Natural killer cell treated with Interleukin-12 subunit alpha and Interleukin-12 subunit beta and Interleukin-15 and Interleukin-18, amount 100 ng/mL, for 72 hours (primary cell): Measurements from ENCODE around the gene C6. TPM values are rescaled to one million over a fixed set of nuclear protein-coding genes. Genes with fewer than 3 reads are reported as not detected.

Experiments
- ATAC-seq, 2 donors: fragments of 150-1000 bp; cut with Tn5 transposase in 1 of 2; sonication (Bioruptor Pico), chemical (Tn5 transposase) in 1 of 2; 2 replicates each; pipeline ENCODE4 v1.10.0; 2021
- DNase-seq: peaks from one replicate; pipeline ENCODE4 v3.0.0; 2022; ENCODE audit warnings: low spot score
- H3K27ac Mint-ChIP-seq, 2 donors: 1 replicate in 1 of 2; 2 replicates in 1 of 2; pipeline ENCODE4 v1.8.0; 2022; ENCODE audit warnings: mixed read lengths in 2 of 2, mild to moderate bottlenecking in 1 of 2, moderate library complexity in 1 of 2
- H3K27me3 Mint-ChIP-seq, 2 donors: 1 replicate in 1 of 2; 2 replicates in 1 of 2; pipeline ENCODE4 v1.8.0; 2022; ENCODE audit warnings: mixed read lengths in 2 of 2
- H3K36me3 Mint-ChIP-seq: one replicate; pipeline ENCODE4 v1.8.0; 2022; ENCODE audit warnings: mixed read lengths
- H3K4me1 Mint-ChIP-seq, 2 donors: 1 replicate in 1 of 2; 2 replicates in 1 of 2; pipeline ENCODE4 v1.8.0; 2022; ENCODE audit warnings: low read depth in 2 of 2, mixed read lengths in 2 of 2, mild to moderate bottlenecking in 1 of 2
- H3K4me3 Mint-ChIP-seq: one replicate; pipeline ENCODE4 v1.8.0; 2022; ENCODE audit warnings: mixed read lengths
- H3K9me3 Mint-ChIP-seq: 2 replicates; pipeline ENCODE4 v1.8.0; 2022; ENCODE audit warnings: mixed read lengths
- total RNA-seq, 2 donors: library from RNA; stranded (reverse); gene quantifications; one replicate each; pipeline ENCODE4 v1.2.3, GENCODE V29; 2022

The C6 gene
- total RNA-seq, 2 donors from 2014 or later: not detected

DNA sequence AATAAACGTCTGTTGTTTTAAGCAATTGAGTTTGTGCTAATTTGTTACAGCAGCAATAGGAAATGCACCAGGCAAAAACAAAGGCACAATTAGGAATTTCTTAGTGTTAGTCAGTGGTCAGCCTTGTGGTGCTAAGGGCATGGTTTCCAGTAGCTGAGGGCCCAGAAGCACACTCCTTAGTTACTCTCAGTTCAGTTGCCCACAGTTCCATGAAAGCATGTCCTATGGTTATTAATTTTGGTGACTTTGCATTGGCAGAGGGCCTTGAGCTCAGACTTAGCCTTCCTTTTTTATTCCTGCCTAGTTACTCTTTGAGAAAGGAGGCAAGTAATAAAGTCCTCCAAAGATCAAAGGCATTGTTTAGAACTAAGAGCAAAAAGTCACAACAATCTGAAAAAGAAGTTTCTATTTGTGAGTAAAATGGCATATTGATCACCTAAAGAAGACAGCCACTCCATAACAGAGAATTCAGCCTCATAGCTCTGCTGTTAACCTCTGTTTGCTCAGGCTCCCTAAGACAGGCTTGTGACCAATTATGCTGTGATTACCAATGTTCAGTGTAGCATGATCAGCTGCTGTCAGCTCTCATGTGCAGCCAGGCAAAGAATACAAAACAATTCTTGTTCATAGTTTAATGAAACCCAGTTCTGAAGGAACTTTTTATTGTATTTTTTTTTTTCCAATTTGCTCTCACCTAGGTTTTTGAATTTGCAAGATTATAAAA is 85.2 kb downstream of the C6 start:
- no peaks in the 10 kb centered on the region for H3K4me1 Mint-ChIP-seq
- peaks cover 11% of the 10 kb centered on the region for H3K9me3 Mint-ChIP-seq
- no peaks in the 10 kb centered on the region for H3K36me3 Mint-ChIP-seq
- ATAC-seq: no peak
- no peak overlapping the region for H3K27ac Mint-ChIP-seq
- no peak for DNase-seq
- H3K27me3 Mint-ChIP-seq: no peaks in the 10 kb centered on the region
- no peak overlapping the region for H3K4me3 Mint-ChIP-seq

- Mint-ChIP-seq H3K27me3 (no peaks in the 10 kb centered on the region), H3K4me1 (no peaks in the 10 kb centered on the region), H3K36me3 (no peaks in the 10 kb centered on the region), H3K27ac (no peak overlapping the region), H3K4me3 (no peak overlapping the region), H3K9me3 (peaks cover 4% of the 10 kb centered on the region)
- no peak for ATAC-seq
- no peak for DNase-seq
Measured at GRCh38 chr5:41122459-41122858, 90.9 kb downstream of the C6 start.

- no peaks in the 10 kb centered on the region for H3K27me3 Mint-ChIP-seq
- no peak for DNase-seq
- ATAC-seq: peak in 1 of 2 donors; percentile 36
- H3K27ac Mint-ChIP-seq: no peak overlapping the region
- peaks cover 4% of the 10 kb centered on the region for H3K9me3 Mint-ChIP-seq
- H3K36me3 Mint-ChIP-seq: no peaks in the 10 kb centered on the region
- no peak overlapping the region for H3K4me3 Mint-ChIP-seq
- H3K4me1 Mint-ChIP-seq: no peaks in the 10 kb centered on the region
Measured at GRCh38 chr5:41120600-41120999, 92.7 kb downstream of the C6 start.

DNA sequence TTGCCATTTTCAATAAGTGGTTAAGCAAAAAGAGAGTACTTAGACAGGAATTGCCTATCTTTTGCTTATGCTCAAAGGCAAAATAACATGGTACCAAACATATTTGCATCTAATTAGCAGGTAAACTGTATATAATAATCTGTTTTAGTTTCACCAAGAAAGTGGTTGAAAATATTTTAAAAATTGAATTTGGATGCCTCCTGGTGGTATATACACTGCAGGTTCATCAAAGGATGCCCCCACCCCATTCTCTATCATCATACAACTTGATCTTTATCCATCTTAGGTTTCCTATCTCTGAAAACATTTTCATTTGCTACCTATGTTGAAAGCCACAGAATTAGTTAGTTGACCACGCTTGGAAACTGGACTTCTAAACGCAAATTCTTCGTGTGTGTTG is 95.2 kb downstream of the C6 start:
- Mint-ChIP-seq H3K9me3 (peaks cover 4% of the 10 kb centered on the region), H3K4me3 (no peak overlapping the region), H3K27ac (no peak overlapping the region), H3K27me3 (no peaks in the 10 kb centered on the region), H3K36me3 (no peaks in the 10 kb centered on the region), H3K4me1 (no peaks in the 10 kb centered on the region)
- no peak for DNase-seq
- no peak for ATAC-seq

GRCh38 chr5:41115281-41115680 is 98.1 kb downstream of the C6 start:
- no peaks in the 10 kb centered on the region for H3K27me3 Mint-ChIP-seq
- no peak for ATAC-seq
- no peak overlapping the region for H3K27ac Mint-ChIP-seq
- no peaks in the 10 kb centered on the region for H3K4me1 Mint-ChIP-seq
- DNase-seq: no peak
- H3K4me3 Mint-ChIP-seq: no peak overlapping the region
- H3K9me3 Mint-ChIP-seq: peaks cover 7% of the 10 kb centered on the region
- H3K36me3 Mint-ChIP-seq: no peaks in the 10 kb centered on the region

GRCh38 chr5:41112486-41113455 is 100.6 kb downstream of the C6 start:
- DNase-seq (no peak), ATAC-seq (no peak)
- no peaks in the 10 kb centered on the region for H3K36me3 Mint-ChIP-seq
- H3K27me3 Mint-ChIP-seq: no peaks in the 10 kb centered on the region
- H3K27ac Mint-ChIP-seq: no peak overlapping the region
- no peaks in the 10 kb centered on the region for H3K4me1 Mint-ChIP-seq
- peaks cover 7% of the 10 kb centered on the region for H3K9me3 Mint-ChIP-seq
- H3K4me3 Mint-ChIP-seq: no peak overlapping the region

- Mint-ChIP-seq H3K4me1 (no peaks in the 10 kb centered on the region), H3K36me3 (no peaks in the 10 kb centered on the region), H3K27ac (no peak overlapping the region), H3K9me3 (peaks cover 9% of the 10 kb centered on the region), H3K4me3 (no peak overlapping the region), H3K27me3 (no peaks in the 10 kb centered on the region)
- no peak for DNase-seq
- no peak for ATAC-seq
Measured at GRCh38 chr5:41109186-41109585, 104.1 kb downstream of the C6 start.

GRCh38 chr5:41102341-41102740 is 111.0 kb downstream of the C6 start:
- H3K4me1 Mint-ChIP-seq: no peaks in the 10 kb centered on the region
- H3K9me3 Mint-ChIP-seq: peaks cover 5% of the 10 kb centered on the region
- no peak overlapping the region for H3K4me3 Mint-ChIP-seq
- no peaks in the 10 kb centered on the region for H3K27me3 Mint-ChIP-seq
- ATAC-seq: no peak
- no peak overlapping the region for H3K27ac Mint-ChIP-seq
- no peaks in the 10 kb centered on the region for H3K36me3 Mint-ChIP-seq
- no peak for DNase-seq

- ATAC-seq: no peak
- Mint-ChIP-seq H3K4me3 (no peak overlapping the region), H3K27ac (no peak overlapping the region), H3K4me1 (no peaks in the 10 kb centered on the region), H3K36me3 (no peaks in the 10 kb centered on the region), H3K9me3 (no peaks in the 10 kb centered on the region), H3K27me3 (no peaks in the 10 kb centered on the region)
- no peak for DNase-seq
Measured at GRCh38 chr5:41097642-41098041, 115.7 kb downstream of the C6 start.

DNA sequence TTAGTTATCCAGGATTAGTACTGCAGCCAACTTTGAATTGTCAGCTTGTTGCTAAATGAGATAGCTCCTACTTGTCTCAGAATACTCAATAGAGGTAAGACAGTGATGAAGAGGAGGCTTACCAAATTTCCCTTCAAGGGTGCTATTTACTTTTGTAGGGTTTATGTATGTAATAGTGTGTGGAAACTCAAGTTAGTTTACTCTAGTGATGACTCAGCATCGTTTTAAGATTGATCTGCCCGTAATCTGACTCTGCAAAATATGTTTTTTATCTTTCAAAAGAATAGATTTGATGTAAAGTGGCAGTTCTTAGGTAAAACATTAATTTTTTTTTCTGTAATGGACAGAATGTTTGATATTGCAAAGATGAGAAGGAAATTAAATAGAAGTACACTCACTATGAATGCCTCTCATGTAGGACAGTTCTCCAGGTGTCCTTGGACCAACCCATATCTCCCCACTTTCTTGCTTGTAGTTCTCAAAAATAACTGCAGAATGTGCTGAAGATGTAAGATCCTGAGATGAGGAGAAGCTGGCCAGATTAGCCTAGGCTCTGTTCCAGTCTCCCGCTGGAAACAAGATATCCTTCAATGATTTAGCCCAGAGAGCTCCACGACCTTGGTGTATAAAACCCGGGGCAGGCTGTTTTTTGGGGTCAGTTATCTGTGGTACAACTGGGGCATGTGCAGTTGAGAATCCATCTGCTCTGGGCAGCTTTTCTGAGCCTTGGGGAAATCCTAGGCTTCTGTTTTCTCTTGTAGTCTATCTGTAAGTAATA is 117.8 kb downstream of the C6 start:
- ATAC-seq: no peak
- no peak overlapping the region for H3K27ac Mint-ChIP-seq
- H3K36me3 Mint-ChIP-seq: no peaks in the 10 kb centered on the region
- no peaks in the 10 kb centered on the region for H3K27me3 Mint-ChIP-seq
- H3K4me3 Mint-ChIP-seq: no peak overlapping the region
- H3K9me3 Mint-ChIP-seq: no peaks in the 10 kb centered on the region
- DNase-seq: no peak
- H3K4me1 Mint-ChIP-seq: no peaks in the 10 kb centered on the region

GRCh38 chr5:41094871-41095270 is 118.5 kb downstream of the C6 start:
- DNase-seq: no peak
- H3K27me3 Mint-ChIP-seq: no peaks in the 10 kb centered on the region
- no peak for ATAC-seq
- no peak overlapping the region for H3K4me3 Mint-ChIP-seq
- H3K4me1 Mint-ChIP-seq: no peaks in the 10 kb centered on the region
- H3K36me3 Mint-ChIP-seq: no peaks in the 10 kb centered on the region
- no peak overlapping the region for H3K27ac Mint-ChIP-seq
- H3K9me3 Mint-ChIP-seq: peaks cover 3% of the 10 kb centered on the region

DNA sequence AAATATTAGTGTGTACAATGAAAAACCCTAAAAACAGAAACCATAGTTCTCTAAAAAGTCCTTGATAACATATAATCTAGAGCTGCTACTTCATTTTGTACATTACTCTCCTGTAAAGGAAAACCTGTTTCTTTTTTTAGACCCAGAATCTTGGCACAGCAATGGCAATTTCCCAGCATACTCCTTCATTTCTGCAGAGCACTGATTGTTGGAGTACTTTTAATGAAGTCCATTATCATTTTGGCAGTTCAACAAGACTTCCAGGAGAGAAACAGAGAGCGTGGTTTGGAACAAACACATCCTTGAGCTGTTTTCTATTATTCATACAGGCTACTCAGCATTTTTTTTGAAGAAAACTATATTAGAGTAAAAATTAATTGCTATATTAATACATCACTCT is 119.5 kb downstream of the C6 start:
- Mint-ChIP-seq H3K9me3 (peaks cover 3% of the 10 kb centered on the region), H3K36me3 (no peaks in the 10 kb centered on the region), H3K27ac (no peak overlapping the region), H3K4me3 (no peak overlapping the region), H3K27me3 (no peaks in the 10 kb centered on the region), H3K4me1 (no peaks in the 10 kb centered on the region)
- ATAC-seq (no peak), DNase-seq (no peak)
